GM18861 (cell line): ENCODE data around the gene KLKB1.
A peak's percentile ranks its signal among the peaks of the same experiment; 100 is the strongest.
"Not testable (repeated sequence)": the region's sequence is repeated elsewhere in the genome, so short reads cannot be mapped to it uniquely, and the experiment has no call there.

Experiments used
- ATAC-seq: cut with Tn5 transposase; IDR thresholded peaks from one replicate; pipeline ENCODE4 v1.9.1; 2021; ENCODE audit not compliant: unreplicated experiment

KLKB1 gene

DNA sequence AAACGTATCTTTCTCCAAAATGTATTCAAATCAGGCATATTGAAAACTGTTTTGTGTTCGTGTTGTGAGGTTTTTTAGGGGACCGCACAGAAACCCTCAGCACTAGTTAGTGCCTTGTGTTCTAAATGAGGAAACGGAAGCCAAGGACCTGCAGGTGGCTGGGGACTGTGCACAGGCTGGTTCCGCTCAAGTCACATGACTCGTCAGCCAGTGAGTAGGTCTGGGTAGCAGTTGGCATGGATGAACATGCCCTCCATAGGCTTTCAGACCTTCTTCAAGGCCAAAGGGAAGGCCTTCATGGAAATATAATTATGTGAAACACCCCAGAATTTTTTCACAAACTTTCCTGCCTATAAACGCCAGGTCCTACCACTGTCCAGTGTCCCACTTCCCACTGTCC, 37.4 kb downstream of the KLKB1 start:
- no peak for ATAC-seq

DNA sequence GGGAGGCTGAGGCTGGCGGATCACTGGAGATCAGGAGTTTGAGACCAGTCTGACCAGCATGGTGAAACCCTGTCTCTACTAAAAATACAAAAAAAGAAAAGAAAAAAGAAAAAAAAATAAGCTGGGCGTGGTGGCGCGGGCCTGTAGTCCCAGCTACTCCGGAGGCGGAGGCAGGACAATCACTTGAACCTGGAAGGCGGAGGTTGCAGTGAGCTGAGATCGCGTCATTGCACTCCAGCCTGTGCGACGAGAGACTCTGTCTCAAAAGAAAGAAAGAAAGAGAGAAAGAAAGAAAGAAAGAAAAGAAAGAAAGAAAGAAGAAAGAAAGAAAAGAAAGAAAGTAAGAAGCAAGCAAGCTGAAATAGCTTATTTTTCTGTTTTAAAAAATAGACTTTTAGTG, 37.9 kb downstream of the KLKB1 start:
- not testable (repeated sequence) for ATAC-seq

DNA sequence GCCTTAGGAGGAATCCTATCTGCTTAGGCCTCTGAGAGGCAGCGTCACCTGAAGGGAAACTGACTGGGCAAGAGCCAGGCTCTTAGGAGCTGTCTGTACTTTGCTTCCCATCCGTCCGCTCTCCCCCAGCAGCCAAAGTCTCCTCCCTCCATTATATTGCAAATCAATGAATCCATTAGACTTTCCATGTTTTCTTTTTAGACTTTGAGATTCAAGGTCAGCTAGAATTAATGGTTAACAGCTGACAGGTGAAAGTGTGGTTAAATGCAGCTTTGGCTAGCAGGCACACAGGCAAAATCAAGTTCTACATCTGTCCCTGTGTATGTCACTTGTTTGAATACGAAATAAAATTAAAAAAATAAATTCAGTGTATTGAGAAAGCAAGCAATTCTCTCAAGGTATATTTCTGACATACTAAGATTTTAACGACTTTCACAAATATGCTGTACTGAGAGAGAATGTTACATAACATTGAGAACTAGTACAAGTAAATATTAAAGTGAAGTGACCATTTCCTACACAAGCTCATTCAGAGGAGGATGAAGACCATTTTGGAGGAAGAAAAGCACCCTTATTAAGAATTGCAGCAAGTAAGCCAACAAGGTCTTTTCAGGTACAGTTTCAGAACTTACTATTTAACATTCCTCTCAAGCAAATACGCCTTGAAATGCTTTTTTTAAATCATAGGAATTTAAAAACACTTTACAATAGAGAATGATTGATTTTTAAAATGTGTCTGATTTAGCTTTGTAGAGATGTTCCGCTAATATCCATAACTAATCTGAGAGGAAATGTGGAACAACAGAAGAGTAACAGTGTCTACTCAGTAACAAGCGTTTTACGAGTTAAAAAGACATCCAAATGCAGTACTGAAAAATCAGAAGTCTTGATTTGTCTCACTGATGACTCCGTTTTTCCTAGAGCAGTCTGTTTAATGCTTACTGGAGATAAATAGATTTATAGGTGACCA, 38.7 kb downstream of the KLKB1 start, which contains the start of gene F11:
TSS of gene F11 (plus strand) at position 507 of the 970 bp plus-strand sequence. CDS start 948 bp downstream, outside the sequence.
- no peak for ATAC-seq

DNA sequence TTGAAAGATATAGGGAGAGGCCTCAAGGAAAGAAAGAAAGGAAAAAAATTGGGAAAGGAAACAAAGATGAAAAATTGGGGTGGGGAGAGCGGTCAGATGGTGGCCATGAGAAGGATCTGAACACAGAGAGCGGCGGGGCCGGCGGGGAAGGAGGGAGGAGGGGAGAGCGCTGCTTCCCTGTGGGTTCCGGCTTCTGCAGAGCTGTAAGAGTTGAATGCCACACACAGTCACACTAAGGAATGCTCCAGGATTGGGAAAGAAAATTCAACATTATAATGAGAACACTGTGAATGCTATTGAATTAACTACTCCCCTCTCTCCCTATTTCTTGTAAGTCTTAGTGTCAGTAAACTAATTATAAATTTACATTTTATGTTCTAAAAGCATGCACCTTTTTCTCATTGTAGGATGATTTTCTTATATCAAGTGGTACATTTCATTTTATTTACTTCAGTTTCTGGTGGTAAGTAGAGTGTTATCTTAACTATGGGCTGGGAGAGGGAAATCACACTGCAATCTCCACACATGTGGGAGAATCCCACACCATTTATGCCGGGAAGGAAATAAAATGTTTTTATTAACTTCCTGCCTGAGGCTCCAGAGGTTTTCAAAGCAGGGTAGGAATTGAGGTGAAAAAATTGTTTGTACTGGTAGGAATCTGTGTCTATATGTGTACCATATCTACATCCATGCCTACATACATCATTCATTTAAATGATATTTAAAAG, 39.6 kb downstream of the KLKB1 start:
- no peak for ATAC-seq

DNA sequence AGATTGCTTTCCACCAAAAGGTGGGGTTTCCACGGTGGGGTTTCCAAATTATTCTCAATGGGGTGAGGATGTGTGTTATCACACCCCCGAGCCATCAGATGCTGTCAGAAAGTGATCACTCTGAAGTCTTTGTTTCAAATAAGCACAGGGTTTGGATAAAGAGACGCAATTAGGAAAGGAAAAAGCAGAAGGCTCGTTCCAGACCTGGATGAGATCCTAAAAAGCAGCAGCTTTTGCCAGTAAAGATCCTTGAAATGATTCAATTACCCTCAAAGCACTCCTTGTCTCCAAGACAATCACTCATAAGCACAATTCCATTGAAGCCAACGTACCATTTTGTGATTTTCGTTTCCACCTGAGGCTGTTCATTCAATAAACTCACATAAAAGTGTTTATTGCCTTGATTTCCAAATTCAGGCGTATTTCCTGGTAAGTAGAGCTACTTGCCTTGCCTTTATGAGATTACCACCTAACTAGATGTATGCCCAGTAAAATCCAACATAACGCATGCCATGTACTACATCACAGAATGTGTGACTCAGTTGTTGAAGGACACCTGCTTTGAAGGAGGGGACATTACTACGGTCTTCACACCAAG, 43.9 kb downstream of the KLKB1 start:
- ATAC-seq = no peak

DNA sequence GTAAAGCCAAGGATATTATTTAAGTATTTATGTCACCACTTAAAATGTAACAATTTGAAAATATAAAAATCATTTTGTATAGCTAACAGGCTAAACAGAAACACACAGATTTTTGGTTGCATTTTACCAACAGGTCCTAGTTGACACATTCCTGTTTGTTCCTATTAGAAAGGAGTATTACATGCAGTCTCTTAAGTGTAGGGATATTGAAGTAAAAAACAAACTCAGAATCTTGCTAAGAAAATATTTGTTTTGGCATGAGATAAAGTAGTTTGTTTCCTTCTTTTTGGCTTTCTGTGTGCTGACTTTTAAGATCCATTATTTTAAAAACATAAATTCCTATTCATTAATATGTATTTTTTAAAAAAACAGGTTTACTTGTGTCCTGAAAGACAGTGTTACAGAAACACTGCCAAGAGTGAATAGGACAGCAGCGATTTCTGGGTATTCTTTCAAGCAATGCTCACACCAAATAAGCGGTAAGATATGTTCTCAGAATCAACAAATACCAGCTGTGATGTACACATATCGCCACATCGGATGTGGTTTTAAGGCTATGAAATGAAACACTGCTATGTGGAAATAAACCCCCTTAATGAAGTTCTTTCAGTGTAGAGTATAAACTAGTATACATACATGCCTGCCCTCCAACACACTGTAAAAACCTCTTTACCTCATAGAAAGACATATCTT, 45.5 kb downstream of the KLKB1 start:
- no peak for ATAC-seq

DNA sequence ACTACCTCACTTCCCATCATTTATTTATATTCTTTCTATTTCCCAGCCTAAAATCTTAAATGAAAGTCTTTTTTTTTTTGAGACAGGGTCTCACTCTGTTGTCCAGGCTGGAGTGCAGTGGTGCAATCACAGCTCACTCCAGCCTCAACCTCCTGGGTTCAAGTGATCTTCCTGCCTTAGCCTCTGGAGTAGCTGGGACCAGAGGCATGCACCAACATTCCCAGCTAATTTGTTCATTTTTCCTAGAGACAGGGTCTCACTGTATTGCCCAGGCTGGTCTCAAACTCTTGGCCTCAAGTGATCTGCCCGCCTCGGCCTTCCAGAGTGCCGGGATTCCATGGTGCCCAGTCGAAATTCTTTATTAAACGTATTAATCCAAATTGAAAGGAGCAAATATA, 46.1 kb downstream of the KLKB1 start:
- not testable (repeated sequence) for ATAC-seq

DNA sequence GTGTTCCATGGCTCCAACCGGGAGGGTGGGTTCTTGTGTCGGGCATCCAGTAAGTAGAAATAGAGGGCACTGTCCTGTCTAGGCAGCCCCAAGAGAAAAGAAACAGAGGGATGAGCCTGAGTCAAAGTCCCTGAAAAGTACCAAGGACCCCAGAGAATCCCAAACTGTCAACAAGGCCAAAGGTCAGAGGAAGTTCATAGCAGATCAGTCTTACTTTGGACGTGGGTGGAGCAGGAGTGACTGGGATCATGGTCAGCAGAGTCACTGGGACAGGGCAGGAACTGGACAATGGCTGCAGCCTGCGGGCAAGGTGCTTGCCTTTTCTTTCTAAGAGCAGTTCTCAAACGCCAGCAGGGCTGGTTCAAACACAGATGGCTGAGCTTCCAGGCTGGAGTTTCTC, 56.0 kb downstream of the KLKB1 start:
- no peak for ATAC-seq

DNA sequence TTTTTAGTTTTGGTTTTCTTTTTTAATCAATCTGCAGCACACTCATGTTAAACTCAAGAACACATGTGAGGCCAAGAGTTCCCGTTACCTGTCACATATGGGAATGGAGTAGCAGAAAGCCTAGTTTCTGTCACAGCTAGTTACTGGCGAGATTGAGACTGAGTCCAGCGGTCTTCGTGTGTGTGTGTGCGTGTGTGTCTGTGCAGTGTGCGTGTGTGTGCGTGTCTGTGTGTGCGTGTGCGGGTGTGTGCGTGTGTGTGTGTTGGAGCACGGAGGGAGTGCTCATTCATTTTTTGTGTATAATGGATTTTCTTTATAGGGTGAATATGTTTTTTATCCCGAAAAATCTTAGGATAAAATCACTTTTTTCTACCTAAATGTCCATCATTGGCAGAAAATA, 57.8 kb downstream of the KLKB1 start:
- no peak for ATAC-seq

DNA sequence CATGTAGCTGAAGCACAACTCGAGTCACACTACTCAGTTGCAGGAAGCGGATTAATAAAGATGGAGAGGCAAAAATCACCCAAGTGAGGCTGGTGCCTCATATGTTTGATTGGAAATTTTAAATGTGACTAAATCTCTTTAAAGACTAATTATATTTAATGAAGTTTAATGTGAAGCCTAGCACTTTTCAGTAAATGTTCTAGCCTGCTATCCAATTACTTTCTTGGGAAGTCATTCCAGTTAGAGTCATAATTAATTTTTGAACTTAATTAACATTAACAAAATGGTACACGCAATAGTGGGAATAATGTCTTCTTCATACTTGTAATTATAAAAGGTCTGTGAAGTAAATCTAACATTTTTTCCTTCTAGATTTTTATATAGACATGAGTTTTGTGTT, 59.3 kb downstream of the KLKB1 start:
- ATAC-seq = no peak

DNA sequence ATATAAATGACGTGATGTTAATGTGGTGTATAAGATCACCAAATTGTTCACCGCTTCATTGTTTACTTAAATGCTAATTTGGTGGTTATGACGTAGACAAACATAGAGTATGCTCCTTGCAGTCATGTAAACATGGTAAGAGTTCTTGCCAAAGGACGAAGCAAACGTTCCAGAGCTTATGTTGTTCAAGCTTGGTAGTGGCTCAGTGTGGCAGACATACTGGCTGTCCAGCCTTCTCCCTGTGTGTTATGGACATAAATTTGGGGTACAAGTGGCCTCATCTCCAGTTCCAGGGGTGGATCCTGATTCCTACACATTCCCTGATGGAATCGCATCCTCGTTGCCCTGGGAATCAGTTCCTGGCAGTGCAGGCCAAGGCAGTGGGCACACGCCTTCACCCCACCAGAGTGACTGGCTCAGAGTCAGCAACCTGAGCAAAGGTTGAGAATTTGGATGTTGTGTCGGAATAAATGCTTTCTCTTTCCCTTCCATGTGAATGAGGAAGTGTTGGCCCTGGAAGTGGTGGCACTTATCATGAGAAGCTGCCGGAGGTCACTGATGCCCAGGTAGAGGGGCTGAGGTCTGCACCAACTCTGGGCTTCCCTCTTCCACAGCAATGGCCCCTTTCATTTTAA, 64.1 kb downstream of the KLKB1 start:
- no peak for ATAC-seq

DNA sequence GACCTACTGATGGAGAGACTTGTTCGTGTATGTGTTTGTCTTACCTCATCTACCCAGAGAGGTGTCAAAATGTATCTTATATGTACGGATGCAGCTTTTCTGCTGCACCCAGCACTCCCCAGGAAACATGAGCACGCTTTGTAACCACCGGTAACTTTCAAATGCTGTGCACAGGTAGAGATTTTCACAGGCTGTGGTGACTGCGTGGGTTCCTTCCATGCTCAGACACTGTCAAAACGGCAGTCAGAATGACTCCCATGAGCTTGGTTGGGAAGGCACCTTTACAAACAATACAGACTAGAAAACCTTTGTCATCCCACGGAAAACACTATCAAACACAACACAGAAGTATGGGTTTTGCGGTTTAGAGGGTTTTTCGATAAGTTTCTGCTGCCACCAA, 66.9 kb downstream of the KLKB1 start:
- ATAC-seq = no peak

DNA sequence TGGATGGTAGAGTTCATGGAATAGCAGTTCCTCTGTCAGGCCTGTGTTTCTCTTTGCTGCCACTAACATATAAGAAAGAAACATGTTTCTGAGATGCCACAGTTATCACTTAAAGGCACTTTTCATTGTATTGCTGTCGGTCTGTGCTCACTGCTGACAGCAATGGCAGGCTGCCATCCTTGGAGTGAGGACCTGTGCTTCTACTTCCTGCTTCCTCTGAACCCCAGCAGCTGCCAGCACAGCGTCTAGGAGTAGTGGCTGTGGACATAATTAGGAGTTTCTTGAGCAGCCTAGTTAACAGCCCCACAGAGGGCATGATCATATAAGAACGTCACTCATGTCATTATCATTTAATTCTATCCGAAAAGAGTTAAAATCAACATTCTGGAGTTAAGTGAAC, 69.2 kb downstream of the KLKB1 start:
- ATAC-seq = no peak

DNA sequence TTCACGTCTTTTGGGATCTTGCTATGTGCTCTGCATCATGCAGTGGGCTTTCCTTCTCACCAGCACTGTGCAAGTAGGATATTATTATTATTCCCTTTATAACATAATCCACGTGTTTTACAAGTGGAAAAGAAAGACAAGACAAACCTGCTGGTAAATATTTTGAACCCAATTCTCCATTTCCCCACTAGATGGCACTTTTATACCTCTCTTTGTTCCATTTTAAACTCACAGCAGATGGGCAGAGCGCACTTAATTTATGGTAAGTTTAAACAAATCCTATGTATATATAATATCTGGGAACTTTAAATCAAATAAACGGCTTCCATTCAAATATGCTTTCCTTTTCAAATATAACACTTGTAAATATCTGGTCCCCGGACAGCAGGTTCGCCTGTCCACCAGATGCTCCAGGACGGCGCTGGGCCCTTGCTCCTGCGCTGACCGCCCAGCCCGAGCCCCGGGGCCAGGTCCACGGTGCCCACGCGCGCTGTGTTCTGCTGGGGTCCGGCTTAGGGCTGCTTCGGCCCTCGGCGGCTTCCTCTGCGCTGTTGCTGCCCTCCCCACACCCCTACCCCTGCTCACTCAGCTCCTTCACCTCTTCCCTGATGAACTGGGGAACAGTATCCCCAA, 69.8 kb downstream of the KLKB1 start:
- peak; percentile 51 for ATAC-seq

DNA sequence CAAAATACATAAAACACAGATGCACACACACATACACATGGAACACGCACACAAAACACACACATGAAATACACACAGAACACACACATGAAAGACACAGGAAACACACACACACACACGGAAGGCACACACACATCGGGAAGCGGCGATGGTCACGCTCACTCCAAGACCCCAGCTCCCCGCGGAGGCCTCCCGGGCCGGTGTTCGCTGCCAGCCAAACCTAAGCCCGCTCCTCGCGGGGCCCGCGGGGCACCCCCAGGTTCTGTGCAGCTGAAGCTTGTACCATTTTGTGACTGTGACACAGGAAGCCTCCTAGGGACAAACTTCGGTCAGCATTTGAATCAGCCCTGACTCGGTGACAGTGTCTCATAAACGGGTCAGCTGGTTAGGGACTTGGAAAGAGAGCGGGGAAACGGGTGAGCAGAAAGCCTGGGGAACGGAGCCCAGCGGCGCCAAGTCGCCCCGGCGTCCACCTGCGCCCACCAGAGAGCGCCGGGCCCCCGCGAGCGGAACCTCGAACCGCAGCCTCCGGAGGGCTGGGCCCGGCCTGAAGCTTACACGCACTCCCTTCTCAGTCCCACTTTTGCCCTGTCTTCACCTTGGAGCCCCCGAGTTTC, 70.8 kb downstream of the KLKB1 start:
- no peak for ATAC-seq

DNA sequence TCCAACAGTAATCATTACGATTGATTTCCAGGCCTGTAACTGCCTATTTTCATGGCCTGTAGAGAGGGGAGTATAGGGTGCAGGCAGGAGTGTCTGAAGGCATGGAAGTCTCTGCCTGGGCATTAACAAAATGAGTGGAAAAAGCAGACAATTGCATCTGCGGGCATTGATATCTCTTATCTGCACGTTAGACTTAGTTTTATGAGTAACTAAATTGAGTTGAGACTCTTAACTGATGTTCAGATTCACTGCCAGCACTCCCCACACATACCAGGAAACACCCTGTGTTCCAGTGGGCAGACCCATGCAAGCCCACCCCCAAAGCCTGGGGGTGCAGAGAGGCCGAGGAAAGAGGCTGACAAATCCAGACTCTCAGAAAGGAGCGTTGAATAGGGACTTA, 72.0 kb downstream of the KLKB1 start:
- no peak for ATAC-seq

DNA sequence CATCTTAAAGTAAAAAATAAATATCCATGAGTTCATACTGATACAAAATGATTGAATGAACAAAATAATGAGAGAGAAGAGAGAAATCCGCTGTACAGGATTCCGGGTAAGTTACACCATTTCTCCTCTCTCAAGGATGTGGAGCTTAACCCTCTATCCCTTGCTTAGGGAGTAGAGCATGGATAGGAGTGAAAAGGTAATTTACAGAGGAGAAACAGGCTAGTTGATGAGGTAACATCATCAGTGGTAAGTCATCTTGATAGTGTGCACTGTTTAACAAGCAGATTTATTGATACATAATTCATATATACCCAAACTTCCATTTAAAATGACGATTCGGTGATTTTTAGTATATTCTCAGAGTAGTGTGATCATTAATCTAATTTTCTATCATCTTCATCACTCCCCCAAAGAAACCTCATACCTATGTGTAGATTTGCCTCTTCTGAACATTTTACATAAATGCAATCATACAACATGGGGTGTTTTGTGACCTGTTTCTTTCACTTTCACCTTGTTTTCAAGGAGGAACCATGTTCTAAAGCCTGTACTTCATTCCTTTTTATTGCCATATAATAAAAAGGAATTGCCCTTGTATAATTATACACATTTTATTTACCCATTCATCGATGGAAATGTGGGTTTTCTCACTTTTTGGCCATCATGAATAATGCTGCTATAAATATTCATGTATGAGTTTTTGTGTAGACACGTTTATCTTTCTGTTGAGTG, 73.5 kb downstream of the KLKB1 start:
- no peak for ATAC-seq

DNA sequence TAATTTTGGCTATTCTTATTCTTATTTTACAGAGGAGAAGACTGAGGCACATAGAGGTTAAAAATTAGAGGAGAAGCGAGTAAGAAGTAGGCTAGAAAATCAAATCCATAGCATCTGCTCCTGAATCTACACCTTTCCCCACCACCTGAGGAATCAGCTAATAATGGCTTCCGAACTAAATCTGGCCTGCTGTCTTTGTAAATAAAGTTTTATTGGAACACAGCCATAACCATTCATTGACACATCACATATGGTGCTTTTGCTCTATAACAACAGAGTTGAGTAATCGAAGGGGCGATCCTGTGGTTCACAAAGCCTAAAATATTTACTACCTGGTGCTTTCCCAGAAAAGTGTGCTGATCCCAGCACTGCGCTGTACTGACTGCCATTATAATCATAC, 76.9 kb downstream of the KLKB1 start:
- ATAC-seq = no peak

DNA sequence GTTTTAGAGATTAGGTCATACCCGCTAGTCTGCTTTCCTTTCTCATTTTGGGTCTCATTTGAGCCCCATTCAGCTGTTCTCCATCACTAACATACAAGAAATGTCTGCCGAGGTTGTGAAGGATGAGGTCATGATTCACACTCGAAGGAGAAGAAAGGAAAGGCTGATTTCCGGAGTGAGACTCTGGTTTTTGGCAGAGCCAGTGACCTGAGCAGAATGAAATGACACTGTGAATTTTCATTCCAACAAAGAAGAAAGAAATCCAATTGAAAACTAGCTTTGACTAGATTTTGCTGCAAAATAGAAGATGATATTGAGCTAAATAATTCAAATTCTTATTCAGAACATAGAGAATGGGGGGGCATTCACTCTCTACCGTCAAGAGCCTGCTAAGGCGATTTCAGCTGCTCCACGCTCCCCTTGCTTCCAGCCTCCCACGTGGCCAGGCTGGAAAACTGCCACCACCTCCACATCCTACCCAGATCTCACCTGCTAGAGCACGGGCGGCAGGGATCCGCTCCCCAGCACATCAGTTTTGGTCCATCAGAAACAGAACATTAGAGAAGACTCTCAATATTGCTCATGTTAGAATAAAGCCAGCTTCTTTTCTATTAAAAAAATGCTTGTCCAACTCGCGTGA, 77.7 kb downstream of the KLKB1 start:
- no peak for ATAC-seq
